HCT116 (cell line): ENCODE results near the gene SP3.

Experiments
- CTCF ChIP-seq, 3 experiments: fragments of 200-600 bp in 1 of 3; sonication (generic) in 1 of 3; IDR thresholded peaks in 2 of 3; conservative IDR thresholded peaks in 1 of 3; 2 replicates each; pipeline ENCODE4 v1.5.1; 2012 to 2017; ENCODE audit warnings: low read depth in 2 of 3, low read length in 2 of 3, antibody characterized with exemption in 1 of 3, borderline replicate concordance in 1 of 3, control low read depth in 1 of 3, mild to moderate bottlenecking in 1 of 3, mixed read lengths in 1 of 3, mixed run types in 1 of 3, moderate library complexity in 1 of 3; ENCODE audit not compliant: insufficient read depth in 1 of 3
- ELF1 ChIP-seq: IDR thresholded peaks from 2 replicates; pipeline ENCODE4 v1.6.1; 2012; ENCODE audit warnings: low read depth, borderline replicate concordance
- EZH2 ChIP-seq: fragments of 200-600 bp; sonication (generic); IDR thresholded peaks from 2 replicates; pipeline ENCODE4 v1.6.1; 2017; ENCODE audit warnings: antibody characterized with exemption, mixed run types
- EZH2phosphoT487 ChIP-seq: fragments of 200-600 bp; IDR thresholded peaks from 2 replicates; pipeline ENCODE4 v1.6.1; 2018; ENCODE audit warnings: antibody characterized with exemption, borderline replicate concordance
- MAX ChIP-seq: IDR thresholded peaks from 2 replicates; pipeline ENCODE4 v1.6.1; 2012
- POLR2A ChIP-seq: IDR thresholded peaks from 2 replicates; pipeline ENCODE4 v1.7.0; 2011; ENCODE audit warnings: borderline replicate concordance; ENCODE audit not compliant: insufficient read depth, insufficient read length; ENCODE audit errors: extremely low read depth
- SIN3A ChIP-seq: IDR thresholded peaks from 2 replicates; pipeline ENCODE4 v1.6.1; 2012; ENCODE audit warnings: low read depth
- TCF7L2 ChIP-seq: IDR thresholded peaks from 2 replicates; pipeline ENCODE4 v1.7.0; 2011; ENCODE audit warnings: borderline replicate concordance, inconsistent platforms; ENCODE audit not compliant: insufficient read depth, insufficient read length; ENCODE audit errors: extremely low read depth
- ZFX ChIP-seq: fragments of 450-650 bp; IDR thresholded peaks from 2 replicates; pipeline ENCODE4 v1.6.1; 2017
- ZNF274 ChIP-seq: fragments of 200-500 bp; sonication (Bioruptor generic); IDR thresholded peaks from 2 replicates; pipeline ENCODE4 v1.6.1; 2014; ENCODE audit warnings: mild to moderate bottlenecking, low read depth, low read length, inconsistent platforms

DNA sequence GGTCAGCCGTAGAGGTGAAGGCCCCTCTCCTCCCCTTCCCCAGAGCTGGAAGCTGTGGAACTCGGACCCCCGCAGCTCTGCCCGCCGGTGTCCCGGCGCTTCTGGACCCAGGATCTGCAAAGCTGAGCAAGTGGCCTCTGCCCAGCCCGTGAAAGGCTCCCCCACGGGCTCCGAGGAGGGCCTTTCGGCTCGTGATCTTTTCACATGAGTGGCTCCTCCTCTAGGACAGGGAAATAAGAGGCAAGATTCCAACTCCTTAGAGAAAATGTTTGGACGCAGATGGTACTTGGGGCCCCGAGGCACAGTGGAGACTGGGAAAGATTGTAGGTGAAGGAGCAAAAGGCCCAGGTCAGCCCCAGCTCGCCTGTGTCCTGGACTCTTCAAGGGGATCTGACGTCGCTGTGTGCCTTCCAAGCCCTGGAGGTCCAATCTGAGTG is 48.2 kb upstream of the SP3 start:
- no peak for TF ChIP-seq POLR2A
- TF ChIP-seq CTCF (IDR thresholded peaks at IDR 0.05 in 2 of 3, conservative IDR thresholded peaks at IDR 0.05 in 1 of 3; ENCODE audit: borderline replicate concordance in 1 of 3, insufficient read depth in 1 of 3, low read depth in 2 of 3, low read length in 2 of 3) = no peak
- TF ChIP-seq EZH2phosphoT487 = no peak
- TF ChIP-seq ZFX = no peak
- TF ChIP-seq ELF1 = no peak
- TF ChIP-seq EZH2 = no peak
- TF ChIP-seq TCF7L2 = no peak
- no peak for TF ChIP-seq ZNF274
- TF ChIP-seq MAX = no peak
- no peak for TF ChIP-seq SIN3A
